GM18498 (cell line): ENCODE measurements around the gene KAZN.

ENCODE experiments used
- ATAC-seq: cut with Tn5 transposase; IDR thresholded peaks from one replicate; pipeline ENCODE4 v1.9.1; 2021; ENCODE audit warnings: mild to moderate bottlenecking, moderate library complexity; ENCODE audit not compliant: unreplicated experiment

The KAZN gene

GRCh38 chr1:14812189-14812588 lies 213.7 kb downstream of the KAZN start:
- ATAC-seq, result no peak

DNA sequence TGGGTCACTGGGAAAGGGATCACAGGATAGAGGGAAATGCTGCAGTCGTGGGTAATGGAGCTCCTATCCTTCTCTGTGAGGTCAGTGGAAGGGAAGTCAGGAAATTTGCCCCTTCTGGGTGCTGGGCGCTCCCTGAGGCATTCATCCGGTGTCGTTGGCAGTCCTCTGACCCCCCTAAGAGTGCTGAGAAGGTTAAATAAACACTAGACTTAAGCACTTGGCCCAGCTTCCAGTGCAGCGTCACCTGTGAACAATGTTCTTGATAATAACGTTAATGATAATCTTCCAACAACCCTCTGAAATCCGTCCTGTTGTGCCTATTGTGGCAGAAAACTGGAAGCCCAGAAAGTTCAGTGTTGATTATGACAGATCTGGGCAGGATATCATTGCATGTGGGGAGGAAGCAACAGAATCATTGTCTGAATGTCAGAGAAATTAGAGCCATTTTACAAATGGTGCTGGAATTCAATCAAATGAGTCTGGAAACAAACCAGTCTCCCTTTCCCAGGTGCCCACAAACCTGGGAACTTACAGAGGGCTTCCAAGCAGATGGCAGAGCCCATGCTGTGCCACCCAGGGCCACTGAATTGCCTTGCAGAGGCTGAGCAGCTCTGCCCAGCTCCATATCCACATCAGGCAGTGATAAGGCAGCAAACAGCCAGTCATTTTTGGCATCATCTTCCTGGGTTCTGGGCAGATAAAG lies 216.8 kb downstream of the KAZN start:
- no peak for ATAC-seq

DNA sequence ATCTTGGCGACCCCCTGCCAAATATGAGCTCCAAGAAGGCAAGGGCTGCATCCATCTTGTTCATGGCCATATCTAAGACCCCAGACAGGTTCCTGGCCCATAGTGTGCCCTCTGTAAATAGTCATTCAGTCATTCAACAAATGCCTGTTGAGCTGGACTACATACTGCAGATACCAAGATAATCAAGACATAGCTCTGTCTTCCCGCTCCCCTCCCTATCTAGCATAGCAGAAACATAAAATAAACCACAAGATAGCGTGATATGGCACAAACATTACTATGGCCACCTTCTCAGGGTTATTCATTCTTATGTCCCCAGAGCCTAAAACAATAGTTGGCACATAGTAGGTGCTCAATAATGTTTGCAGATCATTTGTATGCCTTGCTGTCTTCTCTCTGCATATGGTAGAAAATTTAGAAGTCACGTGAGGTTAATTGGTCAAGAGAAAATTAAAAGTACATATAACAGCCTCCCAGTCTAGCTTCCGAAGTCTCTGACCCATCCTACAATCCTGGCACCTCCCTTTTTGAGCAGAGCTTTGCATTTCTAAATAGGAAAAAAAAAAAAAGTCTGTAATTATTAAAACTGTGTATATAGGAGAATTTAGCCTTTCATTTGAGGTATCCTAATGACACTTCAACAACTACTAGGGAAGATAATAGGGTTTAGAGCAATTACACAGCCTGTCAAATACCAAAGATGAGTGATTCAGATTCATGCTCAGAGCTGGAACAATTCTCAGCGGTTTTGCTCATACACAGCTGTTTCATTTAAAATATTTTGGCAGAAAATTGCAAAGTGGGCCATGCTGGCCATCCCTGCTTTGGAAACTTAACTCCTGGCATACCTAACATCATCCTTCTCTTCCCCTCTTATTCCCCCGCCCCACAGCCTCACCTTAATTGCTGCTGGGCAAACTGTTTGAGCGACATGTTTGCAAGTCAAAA lies 219.0 kb downstream of the KAZN start:
- no peak for ATAC-seq

- no peak for ATAC-seq
These were observed 222.0 kb downstream of the KAZN start for GRCh38 chr1:14820295-14821085.

- ATAC-seq, result no peak
These were observed 224.0 kb downstream of the KAZN start for GRCh38 chr1:14822493-14822892.

GRCh38 chr1:14822996-14823395 lies 224.5 kb downstream of the KAZN start:
- ATAC-seq, result no peak

- no peak for ATAC-seq
These were observed 225.9 kb downstream of the KAZN start for GRCh38 chr1:14824314-14824915.

- ATAC-seq, result no peak
These were observed 226.9 kb downstream of the KAZN start for GRCh38 chr1:14825396-14825795.

DNA sequence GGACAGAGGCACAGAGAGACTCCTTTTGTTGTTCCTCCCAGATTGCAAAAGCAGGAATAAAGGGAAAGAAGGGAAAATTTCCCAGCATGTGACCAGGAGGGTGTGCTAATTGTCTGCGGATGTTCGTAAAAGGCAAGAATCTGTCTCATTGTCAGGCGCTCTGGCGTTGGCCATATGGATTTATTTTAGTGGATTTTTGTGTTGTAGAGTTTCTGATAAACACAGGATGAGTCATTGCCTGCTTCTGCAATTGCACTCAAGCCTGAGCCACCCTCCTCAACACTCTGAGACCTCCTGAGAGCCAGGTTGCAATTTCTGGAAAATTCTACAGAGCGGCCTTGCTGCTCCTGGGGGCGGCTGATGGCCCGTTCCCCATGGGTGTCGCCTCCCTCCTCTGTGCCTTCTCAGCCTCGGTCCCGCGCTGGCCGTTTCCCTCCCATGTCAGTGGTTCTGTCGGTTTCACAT lies 227.7 kb downstream of the KAZN start:
- ATAC-seq, result no peak

- ATAC-seq, result no peak
These were observed 228.3 kb downstream of the KAZN start for GRCh38 chr1:14826731-14827326.

- ATAC-seq, result no peak
These were observed 229.4 kb downstream of the KAZN start for GRCh38 chr1:14827870-14828269.

DNA sequence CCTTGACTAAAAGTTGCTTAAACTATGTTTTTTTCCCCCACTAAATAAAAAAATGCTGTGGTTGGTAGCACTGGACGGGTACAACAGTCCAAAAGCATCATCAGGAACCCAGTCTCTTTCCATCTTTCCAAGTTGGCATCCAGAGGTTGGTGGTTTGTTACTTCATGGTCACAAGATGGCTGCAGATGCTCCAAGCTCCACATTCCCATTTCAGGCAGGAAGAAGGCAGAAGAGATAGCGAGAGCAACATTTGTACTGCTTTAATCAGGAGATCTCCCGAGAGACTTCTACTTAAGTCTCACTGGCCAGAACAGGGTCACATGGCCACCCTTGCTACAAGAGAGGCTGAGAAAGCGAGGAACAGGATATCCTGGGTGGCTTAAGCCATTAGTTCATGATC lies 230.2 kb downstream of the KAZN start:
- no peak for ATAC-seq

DNA sequence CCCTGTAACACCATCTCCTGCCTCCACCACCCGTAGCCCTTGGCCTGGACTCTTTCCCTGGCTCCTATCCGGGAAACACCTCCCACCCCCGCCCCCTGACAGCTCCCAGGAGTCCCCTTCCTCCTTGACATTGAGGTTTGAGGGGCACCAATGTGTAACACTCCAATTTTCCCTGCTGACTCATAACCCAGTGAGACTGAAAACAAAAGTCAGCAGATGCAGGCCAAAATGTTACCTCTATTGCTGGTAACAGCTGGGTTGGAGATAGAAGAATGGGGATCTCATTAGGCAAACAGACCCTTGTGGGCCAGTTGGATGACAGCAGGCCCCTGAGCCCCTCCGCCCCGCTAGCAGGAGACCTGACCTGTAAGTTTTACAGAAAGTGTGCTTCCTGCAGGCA lies 237.2 kb downstream of the KAZN start:
- no peak for ATAC-seq

- ATAC-seq, result no peak
These were observed 238.1 kb downstream of the KAZN start for GRCh38 chr1:14836426-14837140.

DNA sequence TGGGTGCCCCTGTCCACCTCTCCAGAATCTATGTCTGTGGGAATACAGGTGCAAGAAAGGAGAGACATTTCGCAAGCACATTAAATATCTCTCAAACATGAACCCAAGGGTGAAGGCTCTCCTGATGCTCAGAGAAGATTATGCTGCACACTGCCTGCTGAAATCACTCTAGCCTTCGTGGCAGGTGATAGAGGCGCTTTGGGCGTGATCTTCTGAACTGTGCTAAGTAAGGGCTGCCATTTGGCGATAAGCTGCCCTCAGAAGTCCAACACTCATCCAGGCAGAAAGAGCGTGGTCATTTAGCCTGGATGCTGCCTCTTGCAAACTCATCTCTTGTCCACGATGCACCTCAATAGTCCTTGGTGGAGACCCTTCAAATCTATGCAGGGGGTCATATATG lies 241.9 kb downstream of the KAZN start:
- no peak for ATAC-seq

- ATAC-seq, result no peak
These were observed 243.0 kb downstream of the KAZN start for GRCh38 chr1:14841456-14841855.

DNA sequence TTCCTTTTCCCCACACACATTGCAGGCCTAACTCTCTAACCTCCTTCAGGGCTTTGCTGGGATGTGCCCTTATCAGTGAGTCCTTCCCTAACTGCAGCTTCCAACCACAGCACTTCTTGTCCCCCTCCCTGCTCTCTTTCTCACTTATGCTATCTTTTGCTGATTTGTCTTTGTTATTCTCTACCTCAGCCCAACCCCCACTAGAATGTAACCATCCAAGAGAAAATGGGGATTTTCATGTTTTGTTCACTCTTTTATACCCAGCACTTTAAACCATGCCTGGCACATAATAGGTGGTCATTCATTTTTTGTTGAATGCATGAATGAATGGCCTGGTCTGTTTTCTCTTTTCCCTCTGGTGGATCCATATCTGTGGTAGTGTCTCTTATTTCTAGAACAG lies 243.5 kb downstream of the KAZN start:
- no peak for ATAC-seq

DNA sequence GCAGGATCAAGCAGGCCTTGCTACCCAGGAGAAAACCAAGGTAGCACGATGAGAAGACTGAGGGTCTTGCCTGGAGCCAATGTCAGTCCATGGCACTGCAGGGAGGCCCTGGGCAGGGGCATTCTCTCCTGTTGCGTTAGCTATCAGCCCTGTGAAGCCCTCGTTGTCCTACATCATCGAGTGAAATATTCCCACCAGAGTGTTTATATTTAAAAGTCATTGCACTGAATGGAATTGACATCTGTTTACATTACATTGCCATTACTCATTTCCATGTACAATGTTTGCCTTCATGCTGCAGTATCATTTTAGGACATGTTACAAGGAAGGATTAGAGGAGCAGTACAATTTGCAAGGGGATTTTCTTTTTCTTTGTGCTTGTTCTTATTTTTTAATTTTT lies 243.9 kb downstream of the KAZN start:
- no peak for ATAC-seq

- ATAC-seq, result no peak
These were observed 244.4 kb downstream of the KAZN start for GRCh38 chr1:14842891-14843290.

DNA sequence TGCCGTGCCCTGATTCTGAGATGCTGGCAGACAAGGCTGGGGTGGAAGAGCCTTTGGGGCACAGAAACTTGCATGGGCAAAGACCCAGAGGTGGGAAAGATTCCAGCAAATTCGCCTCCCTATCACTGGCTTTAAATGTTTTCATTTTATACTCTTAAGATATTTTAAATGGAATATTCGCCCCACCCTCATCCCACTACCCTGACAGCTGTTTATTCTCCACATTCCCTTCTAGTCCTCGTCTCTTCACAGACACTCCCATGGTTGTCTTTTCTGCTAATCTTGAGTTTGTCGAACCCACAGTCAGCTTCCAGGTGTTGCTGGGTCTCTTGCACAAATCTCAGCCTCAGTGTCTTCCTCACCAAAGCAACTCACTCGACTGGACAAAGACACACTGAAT lies 245.0 kb downstream of the KAZN start:
- no peak for ATAC-seq
